Hindlimb muscle (tissue), 1 donor: ENCODE results near the gene STRIP2. TPM values are rescaled to one million over a fixed set of nuclear protein-coding genes. Genes with fewer than 3 reads are reported as not detected.
"Not testable (repeated sequence)": the region's sequence is repeated elsewhere in the genome, so short reads cannot be mapped to it uniquely, and the experiment has no call there.

ENCODE experiments used
- DNase-seq: peaks from one replicate; pipeline ENCODE4 v3.0.0-alpha.2; 2013
- polyA plus RNA-seq: library from polyadenylated mRNA; unstranded; fragments of 120-200 nt; gene quantifications from one replicate; pipeline ENCODE4 v1.2.1, GENCODE V29; 2013; ENCODE audit not compliant: insufficient read length

Gene STRIP2
- polyA plus RNA-seq, 1 donor: 9.3 TPM

- DNase-seq: not testable (repeated sequence)
Observed at GRCh38 chr7:129534558-129535274, 100.5 kb downstream of the STRIP2 start.

DNA sequence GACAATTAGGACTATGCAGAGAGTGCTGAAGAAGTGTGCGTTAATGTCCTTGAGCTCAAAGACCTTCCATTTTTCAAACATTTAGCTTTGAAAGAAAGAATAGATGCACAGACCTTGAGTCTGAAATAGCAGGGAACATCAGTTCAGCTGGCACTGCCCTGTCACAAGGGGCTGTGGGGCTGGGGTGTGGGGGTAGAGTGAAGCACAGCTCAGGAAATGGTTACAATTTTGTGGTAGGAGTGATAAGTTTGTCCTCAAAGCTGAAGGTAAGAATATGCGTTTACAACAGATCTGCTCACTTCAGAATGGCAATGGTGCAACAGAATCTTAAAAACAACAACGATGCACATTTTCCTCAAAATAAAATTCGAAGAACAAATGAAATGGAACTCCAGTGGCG, 101.7 kb downstream of the STRIP2 start:
- DNase-seq: no peak

DNA sequence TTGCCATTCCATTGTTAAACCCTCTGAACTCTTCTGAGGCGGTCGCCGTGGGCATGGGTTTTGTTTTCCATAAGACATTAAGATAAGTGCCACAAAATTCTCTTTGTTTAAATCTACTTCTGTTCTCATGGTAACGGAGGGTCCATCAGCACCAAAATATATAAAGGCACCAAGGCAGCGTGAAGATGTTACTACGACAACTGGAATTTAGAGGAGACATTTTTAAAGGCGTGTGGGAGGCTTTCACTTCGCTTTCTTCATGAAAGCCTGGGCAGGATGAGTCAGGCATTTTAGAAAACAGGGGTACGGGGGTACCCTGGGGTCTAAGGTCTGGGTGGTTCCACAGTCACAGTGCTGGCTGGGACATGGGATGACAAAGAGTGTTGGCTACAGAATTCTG, 102.1 kb downstream of the STRIP2 start:
- DNase-seq: no peak

Other genes with a start within 250 kb of the STRIP2 start
- 39.7 TPM for gene SMO, start 245.8 kb upstream of the STRIP2 start, polyA plus RNA-seq
- gene AHCYL2, start 209.4 kb upstream of the STRIP2 start, polyA plus RNA-seq: 19.1 TPM
- gene SMKR1, start 68.1 kb downstream of the STRIP2 start, polyA plus RNA-seq: not detected
- 14.7 TPM for gene NRF1, start 177.3 kb downstream of the STRIP2 start, polyA plus RNA-seq